MCF 10A (cell line): ENCODE results near the gene QSOX1. TPM values are rescaled to one million over a fixed set of nuclear protein-coding genes. Genes with fewer than 3 reads are reported as not detected.

ENCODE experiments used
- BruUV-seq: library from RNA; stranded (reverse); fragments of 400-500 nt; replicated peaks from 2 replicates; lab custom pipeline; 2021; lab: Mats Ljungman, UMichigan
- CTCF ChIA-PET: fragments of 300-600 bp; sonication (Branson Sonifier 250); formaldehyde crosslinking; extraction: SDS; loops from one replicate; lab custom pipeline; 2021; ENCODE audit warnings: antibody characterized with exemption, inconsistent platforms; lab: Yijun Ruan, JAX
- POLR2A ChIA-PET: fragments of 300-600, 350-650 bp; sonication (Branson Sonifier 250); formaldehyde crosslinking; extraction: SDS; loops from one replicate; lab custom pipeline; 2020; ENCODE audit warnings: antibody characterized with exemption, inconsistent platforms; lab: Yijun Ruan, JAX
- DNase-seq: peaks from one replicate; pipeline ENCODE4 v3.0.0-alpha.2; 2018; ENCODE audit not compliant: unreplicated experiment
- H3K27ac Mint-ChIP-seq: one replicate; pipeline ENCODE4 v1.8.0; 2022; ENCODE audit warnings: mild to moderate bottlenecking, low read depth, mixed read lengths; ENCODE audit not compliant: unreplicated experiment
- H3K27me3 Mint-ChIP-seq: one replicate; pipeline ENCODE4 v1.8.0; 2022; ENCODE audit warnings: mixed read lengths; ENCODE audit not compliant: insufficient read depth, unreplicated experiment
- H3K36me3 Mint-ChIP-seq: one replicate; pipeline ENCODE4 v1.8.0; 2022; ENCODE audit warnings: mild to moderate bottlenecking, moderate library complexity, mixed read lengths; ENCODE audit not compliant: insufficient read depth, unreplicated experiment
- H3K4me1 Mint-ChIP-seq: one replicate; pipeline ENCODE4 v1.8.0; 2022; ENCODE audit warnings: mixed read lengths; ENCODE audit not compliant: insufficient read depth, unreplicated experiment
- H3K4me3 Mint-ChIP-seq: one replicate; pipeline ENCODE4 v1.8.0; 2022; ENCODE audit warnings: mild to moderate bottlenecking, moderate library complexity, mixed read lengths; ENCODE audit not compliant: unreplicated experiment
- H3K9me3 Mint-ChIP-seq: one replicate; pipeline ENCODE4 v1.8.0; 2022; ENCODE audit warnings: mixed read lengths; ENCODE audit not compliant: unreplicated experiment
- CTCF ChIP-seq: fragments of 200-600 bp; IDR thresholded peaks from one replicate; pipeline ENCODE4 v1.8.0; 2022; ENCODE audit warnings: antibody characterized with exemption, mild to moderate bottlenecking; ENCODE audit not compliant: unreplicated experiment
- intact Hi-C: fragments of 100-400 bp; cut with micrococcal nuclease; formaldehyde crosslinking; loops from 2 replicates; pipeline ENCODE4 v1.14.1; 2022
- total RNA-seq: library from RNA; stranded (reverse); gene quantifications from 2 replicates; pipeline ENCODE4 v1.2.3, GENCODE V29; 2022

The QSOX1 gene
- total RNA-seq, 1 experiment from 2014 or later, result 309 TPM

- CTCF ChIA-PET, result interaction anchor here (0.6 to 2.0 kb wide), 6 partner anchors 10 to 918 kb away, joined by 3 to 4 read pairs (median 3); no protein-coding TSS in a partner anchor
- Mint-ChIP-seq H3K4me3 (no peak overlapping the region), H3K27ac (no peak overlapping the region), H3K27me3 (no peaks in the 10 kb centered on the region), H3K4me1 (peaks cover 12% of the 10 kb centered on the region), H3K36me3 (no peaks in the 10 kb centered on the region), H3K9me3 (no peaks in the 10 kb centered on the region)
- POLR2A ChIA-PET, result interaction anchor here (0.5 kb wide), 1 partner anchor 126 kb away, joined by 3 read pairs; no protein-coding TSS in a partner anchor
- no peak for DNase-seq
- no peak for TF ChIP-seq CTCF
- no TSS peak for BruUV-seq
- intact Hi-C loops, result loop anchor here (10.0 kb wide), 1 partner anchor 615 kb away; no protein-coding TSS in a partner anchor
Measured at GRCh38 chr1:180249725-180250498, 95.2 kb downstream of the QSOX1 start.

- Mint-ChIP-seq H3K4me1 (peaks cover 12% of the 10 kb centered on the region), H3K9me3 (no peaks in the 10 kb centered on the region), H3K27me3 (no peaks in the 10 kb centered on the region), H3K27ac (no peak overlapping the region), H3K4me3 (no peak overlapping the region), H3K36me3 (no peaks in the 10 kb centered on the region)
- POLR2A ChIA-PET, result no interaction called here
- DNase-seq, result no peak
- intact Hi-C loops, result loop anchor here (10.0 kb wide), 1 partner anchor 614 kb away; no protein-coding TSS in a partner anchor
- no TSS peak for BruUV-seq
- no peak for TF ChIP-seq CTCF
- CTCF ChIA-PET, result interaction anchor here (0.6 to 1.7 kb wide), 3 partner anchors 11 to 917 kb away, joined by 3 read pairs; no protein-coding TSS in a partner anchor
Measured at GRCh38 chr1:180250499-180250770, 95.8 kb downstream of the QSOX1 start.

GRCh38 chr1:180250883-180251509 is 96.3 kb downstream of the QSOX1 start:
- BruUV-seq, result no TSS peak
- Mint-ChIP-seq H3K27ac (no peak overlapping the region), H3K36me3 (no peaks in the 10 kb centered on the region), H3K9me3 (no peaks in the 10 kb centered on the region), H3K27me3 (no peaks in the 10 kb centered on the region), H3K4me1 (peaks cover 12% of the 10 kb centered on the region), H3K4me3 (no peak overlapping the region)
- POLR2A ChIA-PET, result no interaction called here
- DNase-seq, result no peak
- intact Hi-C loops, result loop anchor here (10.0 kb wide), 1 partner anchor 614 kb away; no protein-coding TSS in a partner anchor
- CTCF ChIA-PET, result interaction anchor here (0.7 to 4.4 kb wide), 8 partner anchors 10 to 939 kb away, joined by 3 to 57 read pairs (median 6); no protein-coding TSS in a partner anchor
- TF ChIP-seq CTCF, result no peak
